Activated naive CD8-positive, alpha-beta T cell treated with anti-CD3 and anti-CD28 coated beads, Interleukin-2, amount 10 ng/mL, durations not matched to agents 7 days and 5 days (primary cell): ENCODE results near the gene CAPN10. TPM values are rescaled to one million over a fixed set of nuclear protein-coding genes. Genes with fewer than 3 reads are reported as not detected.
"Not testable (repeated sequence)": the region's sequence is repeated elsewhere in the genome, so short reads cannot be mapped to it uniquely, and the experiment has no call there.

ENCODE experiments used
- ATAC-seq: fragments of 150-1000 bp; cut with Tn5 transposase; one replicate; pipeline ENCODE4 v1.10.0; 2021; ENCODE audit warnings: low read depth, moderate library complexity
- POLR2A ChIA-PET: fragments of 350-600 bp; sonication (Branson Sonifier 250); formaldehyde crosslinking; loops from one replicate; lab custom pipeline; 2021; ENCODE audit warnings: antibody characterized with exemption; lab: Charles Lee
- DNase-seq: peaks from one replicate; pipeline ENCODE4 v3.0.0; 2021
- H3K27ac Mint-ChIP-seq: one replicate; pipeline ENCODE4 v1.8.0; 2022; ENCODE audit warnings: mild to moderate bottlenecking, mixed read lengths
- H3K27me3 Mint-ChIP-seq: one replicate; pipeline ENCODE4 v1.8.0; 2022; ENCODE audit warnings: mild to moderate bottlenecking, moderate library complexity, mixed read lengths
- H3K36me3 Mint-ChIP-seq: one replicate; pipeline ENCODE4 v1.8.0; 2021; ENCODE audit warnings: mild to moderate bottlenecking, mixed read lengths
- H3K4me1 Mint-ChIP-seq: one replicate; pipeline ENCODE4 v1.8.0; 2021; ENCODE audit warnings: mixed read lengths
- H3K4me3 Mint-ChIP-seq: one replicate; pipeline ENCODE4 v1.8.0; 2022; ENCODE audit warnings: mild to moderate bottlenecking, moderate library complexity, mixed read lengths
- H3K9me3 Mint-ChIP-seq: one replicate; pipeline ENCODE4 v1.8.0; 2021; ENCODE audit warnings: mixed read lengths
- total RNA-seq, 2 experiments: library from RNA; stranded (reverse); gene quantifications; one replicate each; pipeline ENCODE4 v1.2.3, GENCODE V29; 2021

The CAPN10 gene
- total RNA-seq, 2 experiments from 2014 or later = 72.3 to 74.2 TPM

DNA sequence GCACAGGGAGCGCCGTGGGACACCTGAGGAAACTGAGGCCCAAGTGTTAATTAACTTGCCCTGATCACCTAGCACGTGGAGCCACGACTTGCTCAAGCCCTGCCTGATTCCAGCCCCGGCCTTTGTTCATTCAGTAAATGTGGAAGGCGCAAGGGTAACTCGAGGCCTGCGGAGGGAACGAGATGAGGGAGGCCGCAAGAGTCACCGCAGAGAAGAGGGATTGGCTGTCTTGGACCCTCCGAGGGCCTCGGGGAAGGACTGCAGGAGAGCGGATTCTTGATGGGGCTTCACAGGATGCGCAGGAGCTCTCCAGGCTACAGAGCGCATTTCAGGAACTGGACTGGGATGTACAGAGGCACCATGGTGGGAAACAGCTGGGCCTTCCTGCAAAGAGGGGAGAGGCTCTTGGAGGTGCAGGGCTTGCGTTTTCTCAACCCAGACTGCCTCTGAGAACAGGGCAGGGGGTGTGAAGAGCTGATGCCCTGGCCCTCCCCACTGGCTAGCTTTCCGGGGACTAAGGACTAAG lies 28.2 kb upstream of the CAPN10 start:
- Mint-ChIP-seq H3K36me3 (peaks cover 11% of the 10 kb centered on the region), H3K27ac (no peak overlapping the region), H3K4me1 (peaks cover 37% of the 10 kb centered on the region), H3K4me3 (peak overlapping the region; percentile 83), H3K27me3 (no peaks in the 10 kb centered on the region), H3K9me3 (no peaks in the 10 kb centered on the region)
- ATAC-seq = no peak
- DNase-seq = no peak
- POLR2A ChIA-PET = interaction anchor here (0.9 to 2.8 kb wide), 2 partner anchors 8 to 28 kb away, joined by 3 to 16 read pairs; partner anchors contain the start of gene CAPN10

DNA sequence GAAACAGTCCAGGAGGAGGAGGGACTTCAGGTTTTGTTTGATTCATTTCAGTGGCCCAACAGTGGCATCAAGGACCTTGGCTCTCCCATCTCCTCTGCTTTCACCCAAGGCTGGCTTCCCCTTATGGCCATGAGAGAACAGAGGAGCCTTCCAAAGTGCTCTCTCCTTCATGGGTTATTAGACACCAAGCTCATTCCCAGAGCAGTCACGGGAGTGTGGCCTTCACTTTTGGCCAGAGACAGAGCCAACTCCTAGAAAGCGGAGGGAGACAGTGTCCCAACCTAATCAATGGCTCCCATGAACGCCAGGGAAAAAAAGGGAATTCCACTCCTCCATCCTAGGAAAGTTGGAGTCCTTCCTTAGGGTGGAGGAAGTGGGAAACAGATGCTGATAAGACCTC lies 27.2 kb upstream of the CAPN10 start:
- Mint-ChIP-seq H3K27me3 (no peaks in the 10 kb centered on the region), H3K4me3 (peak overlapping the region; percentile 83), H3K4me1 (peaks cover 46% of the 10 kb centered on the region), H3K36me3 (peaks cover 17% of the 10 kb centered on the region), H3K27ac (peak overlapping the region; percentile 30), H3K9me3 (no peaks in the 10 kb centered on the region)
- DNase-seq (no peak), ATAC-seq (no peak)
- POLR2A ChIA-PET = interaction anchor here (0.6 to 1.0 kb wide), 3 partner anchors 9 to 533 kb away, joined by 4 to 7 read pairs (median 6); partner anchors contain the start of genes CAPN10 and RNPEPL1

- H3K4me1 Mint-ChIP-seq = peaks cover 54% of the 10 kb centered on the region
- H3K4me3 Mint-ChIP-seq = peak within 1 kb of the TSS; percentile 83
- ATAC-seq (peak; percentile 63), DNase-seq (peak; percentile 94)
- H3K27me3 Mint-ChIP-seq = no peaks in the 10 kb centered on the region
- peaks cover 22% of the 10 kb centered on the region for H3K36me3 Mint-ChIP-seq
- POLR2A ChIA-PET = interaction anchor here (0.7 to 2.2 kb wide), 7 partner anchors 9 to 1127 kb away, joined by 3 to 41 read pairs (median 6); partner anchors contain the start of genes CAPN10, DTYMK and PASK
- H3K9me3 Mint-ChIP-seq = no peaks in the 10 kb centered on the region
- H3K27ac Mint-ChIP-seq = peak within 1 kb of the TSS; percentile 79
Observed at GRCh38 chr2:240560084-240560479, 26.5 kb upstream of the CAPN10 start, which contains the start of gene DUSP28. DUSP28 (plus strand) TSS chr2:240560357; CDS start chr2:240560685, 328 bp downstream.

GRCh38 chr2:240560480-240561324 lies 25.8 kb upstream of the CAPN10 start:
- Mint-ChIP-seq H3K27me3 (no peaks in the 10 kb centered on the region), H3K4me3 (peak overlapping the region; percentile 83), H3K9me3 (no peaks in the 10 kb centered on the region), H3K36me3 (peaks cover 22% of the 10 kb centered on the region), H3K27ac (peak overlapping the region; percentile 75), H3K4me1 (peaks cover 58% of the 10 kb centered on the region)
- POLR2A ChIA-PET = interaction anchor here (0.7 to 2.2 kb wide), 13 partner anchors 9 to 1126 kb away, joined by 3 to 41 read pairs (median 4); partner anchors contain the start of genes CAPN10, DTYMK, GPR35 and PASK
- peak; percentile 47 for ATAC-seq
- peak; percentile 100 for DNase-seq

DNA sequence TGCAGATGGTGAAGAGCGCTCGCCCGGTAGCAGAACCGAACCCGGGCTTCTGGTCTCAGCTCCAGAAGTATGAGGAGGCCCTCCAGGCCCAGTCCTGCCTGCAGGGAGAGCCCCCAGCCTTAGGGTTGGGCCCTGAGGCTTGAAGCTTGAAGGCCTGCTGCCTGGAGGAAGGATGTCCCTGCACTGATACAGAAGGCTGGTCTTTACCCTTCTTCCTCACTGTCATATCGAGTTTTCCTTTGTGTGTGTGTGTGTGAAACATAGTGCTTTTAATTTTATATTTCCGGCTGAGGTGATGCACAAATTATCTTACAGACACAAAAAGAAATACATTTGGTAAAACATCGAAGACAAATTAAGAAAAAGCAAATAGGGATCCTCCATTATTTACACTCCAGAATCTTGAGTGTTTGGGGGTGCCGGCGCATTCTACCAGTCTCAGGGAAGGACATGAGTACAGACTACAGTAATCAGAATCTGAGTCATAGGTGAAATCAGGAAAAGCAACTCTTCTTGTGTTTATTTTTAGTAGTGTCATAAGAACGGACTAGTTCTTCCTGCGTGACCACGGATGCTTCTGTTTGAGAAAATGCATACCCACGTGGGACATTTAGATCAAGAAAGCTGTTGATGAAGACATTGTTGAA lies 25.1 kb upstream of the CAPN10 start:
- no peaks in the 10 kb centered on the region for H3K27me3 Mint-ChIP-seq
- H3K4me3 Mint-ChIP-seq = peak overlapping the region; percentile 83
- peak overlapping the region; percentile 75 for H3K27ac Mint-ChIP-seq
- peaks cover 22% of the 10 kb centered on the region for H3K36me3 Mint-ChIP-seq
- POLR2A ChIA-PET = interaction anchor here (0.6 to 2.2 kb wide), 11 partner anchors 8 to 588 kb away, joined by 3 to 41 read pairs (median 6); partner anchors contain the start of genes CAPN10, GPR35 and PASK
- ATAC-seq (peak; percentile 2), DNase-seq (peak; percentile 31)
- H3K4me1 Mint-ChIP-seq = peaks cover 62% of the 10 kb centered on the region
- no peaks in the 10 kb centered on the region for H3K9me3 Mint-ChIP-seq

DNA sequence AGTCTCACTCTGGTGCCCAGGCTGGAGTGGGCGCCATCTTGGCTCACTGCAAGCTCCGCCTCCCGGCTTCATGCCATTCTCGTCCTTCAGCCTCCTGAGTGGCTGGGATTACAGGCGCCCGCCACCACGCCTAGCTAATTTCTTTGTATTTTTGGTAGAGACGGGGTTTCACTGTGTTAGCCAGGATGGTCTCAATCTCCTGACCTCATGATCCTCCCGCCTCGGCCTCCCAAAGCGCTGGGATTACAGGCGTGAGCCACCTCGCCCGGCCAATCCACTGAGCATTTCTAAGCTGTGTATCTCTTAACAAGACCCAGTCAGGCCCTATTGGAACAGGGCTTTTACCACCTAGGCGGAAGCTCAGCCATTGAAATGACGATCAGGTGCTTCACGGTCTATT lies 23.3 kb upstream of the CAPN10 start:
- H3K36me3 Mint-ChIP-seq = peaks cover 22% of the 10 kb centered on the region
- not testable (repeated sequence) for H3K9me3 Mint-ChIP-seq, H3K4me3 Mint-ChIP-seq, H3K27ac Mint-ChIP-seq, ATAC-seq, DNase-seq, H3K27me3 Mint-ChIP-seq
- H3K4me1 Mint-ChIP-seq = peaks cover 62% of the 10 kb centered on the region
- POLR2A ChIA-PET = interaction anchor here (7.5 kb wide), 1 partner anchor 21 kb away, joined by 178 read pairs; the partner anchor contains the start of gene CAPN10

DNA sequence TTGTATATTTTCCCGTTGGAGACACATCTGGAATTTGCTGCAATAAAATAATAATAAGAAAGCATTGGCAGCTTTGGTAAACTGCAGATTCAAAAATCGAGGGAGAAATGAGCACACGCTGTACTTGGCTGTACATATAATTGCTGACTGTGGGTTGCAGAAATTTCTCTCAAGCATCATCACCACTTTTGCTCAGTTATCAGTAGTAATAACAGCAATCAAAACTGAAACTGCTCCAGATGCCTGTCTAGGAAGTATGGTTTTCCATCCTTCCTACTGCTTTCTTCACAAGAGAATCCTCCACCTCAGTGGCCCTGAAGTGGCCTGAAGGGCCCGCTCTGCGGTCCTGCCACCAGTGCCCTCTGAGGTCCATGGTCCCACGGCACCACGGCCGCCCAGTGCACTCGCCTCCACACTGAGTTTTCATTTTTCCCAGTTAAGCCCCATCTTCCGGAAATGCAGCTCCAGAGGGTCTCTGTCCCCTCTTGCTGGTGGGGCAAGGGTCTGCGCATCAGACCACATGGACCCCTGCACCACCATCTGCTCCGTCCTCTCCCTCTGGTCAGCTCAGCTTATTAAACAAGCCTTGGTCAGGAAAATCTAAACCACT lies 22.5 kb upstream of the CAPN10 start:
- DNase-seq (no peak), ATAC-seq (no peak)
- H3K9me3 Mint-ChIP-seq = no peaks in the 10 kb centered on the region
- H3K36me3 Mint-ChIP-seq = peaks cover 22% of the 10 kb centered on the region
- H3K27ac Mint-ChIP-seq = peak overlapping the region; percentile 94
- H3K27me3 Mint-ChIP-seq = no peaks in the 10 kb centered on the region
- H3K4me3 Mint-ChIP-seq = peak overlapping the region; percentile 96
- peaks cover 55% of the 10 kb centered on the region for H3K4me1 Mint-ChIP-seq
- POLR2A ChIA-PET = interaction anchor here (3.1 to 7.5 kb wide), 3 partner anchors 13 to 57 kb away, joined by 17 to 178 read pairs (median 39); partner anchors contain the start of gene CAPN10

DNA sequence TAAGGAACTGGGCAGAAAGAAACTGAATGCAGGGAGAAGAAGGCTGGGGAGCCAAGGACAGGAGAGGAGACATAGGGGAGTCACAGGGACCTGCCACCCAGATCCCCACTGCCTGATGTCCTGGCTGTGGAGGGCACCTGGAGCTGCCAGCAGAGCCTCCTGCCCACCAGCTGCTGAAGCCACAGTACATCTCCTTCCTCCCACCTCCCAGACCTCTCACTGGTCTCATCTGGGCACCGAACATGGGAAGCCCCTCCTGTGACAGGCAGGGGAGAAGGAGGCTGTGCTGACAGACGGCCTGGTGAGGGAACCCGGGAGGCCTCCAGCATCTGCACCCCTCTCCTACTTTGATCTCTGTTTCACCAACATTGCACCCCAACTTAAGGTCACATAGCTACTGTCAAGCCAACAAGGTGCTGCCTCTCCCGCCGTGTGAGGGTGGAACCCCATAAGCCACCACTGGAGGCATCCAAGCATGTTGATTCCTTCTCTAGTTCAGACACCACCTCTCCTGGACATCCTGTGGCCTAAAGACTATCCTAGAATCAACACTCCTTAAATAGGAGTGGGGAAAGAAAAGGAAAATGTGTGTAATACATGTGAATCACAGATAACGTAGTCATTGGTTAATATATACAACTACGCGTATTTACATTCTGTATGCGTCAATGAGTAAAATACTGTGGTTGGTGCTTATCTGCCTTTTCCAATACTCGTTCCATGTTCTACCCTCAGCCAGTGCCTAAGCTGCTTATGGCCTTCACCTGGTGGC lies 21.8 kb upstream of the CAPN10 start:
- DNase-seq (peak; percentile 41), ATAC-seq (no peak)
- peak overlapping the region; percentile 94 for H3K27ac Mint-ChIP-seq
- peaks cover 53% of the 10 kb centered on the region for H3K4me1 Mint-ChIP-seq
- peaks cover 23% of the 10 kb centered on the region for H3K36me3 Mint-ChIP-seq
- no peaks in the 10 kb centered on the region for H3K27me3 Mint-ChIP-seq
- H3K9me3 Mint-ChIP-seq = no peaks in the 10 kb centered on the region
- POLR2A ChIA-PET = interaction anchor here (1.4 to 7.5 kb wide), 8 partner anchors 7 to 62 kb away, joined by 5 to 178 read pairs (median 18); partner anchors contain the start of genes ANKMY1, CAPN10 and GPR35
- H3K4me3 Mint-ChIP-seq = peak overlapping the region; percentile 96

DNA sequence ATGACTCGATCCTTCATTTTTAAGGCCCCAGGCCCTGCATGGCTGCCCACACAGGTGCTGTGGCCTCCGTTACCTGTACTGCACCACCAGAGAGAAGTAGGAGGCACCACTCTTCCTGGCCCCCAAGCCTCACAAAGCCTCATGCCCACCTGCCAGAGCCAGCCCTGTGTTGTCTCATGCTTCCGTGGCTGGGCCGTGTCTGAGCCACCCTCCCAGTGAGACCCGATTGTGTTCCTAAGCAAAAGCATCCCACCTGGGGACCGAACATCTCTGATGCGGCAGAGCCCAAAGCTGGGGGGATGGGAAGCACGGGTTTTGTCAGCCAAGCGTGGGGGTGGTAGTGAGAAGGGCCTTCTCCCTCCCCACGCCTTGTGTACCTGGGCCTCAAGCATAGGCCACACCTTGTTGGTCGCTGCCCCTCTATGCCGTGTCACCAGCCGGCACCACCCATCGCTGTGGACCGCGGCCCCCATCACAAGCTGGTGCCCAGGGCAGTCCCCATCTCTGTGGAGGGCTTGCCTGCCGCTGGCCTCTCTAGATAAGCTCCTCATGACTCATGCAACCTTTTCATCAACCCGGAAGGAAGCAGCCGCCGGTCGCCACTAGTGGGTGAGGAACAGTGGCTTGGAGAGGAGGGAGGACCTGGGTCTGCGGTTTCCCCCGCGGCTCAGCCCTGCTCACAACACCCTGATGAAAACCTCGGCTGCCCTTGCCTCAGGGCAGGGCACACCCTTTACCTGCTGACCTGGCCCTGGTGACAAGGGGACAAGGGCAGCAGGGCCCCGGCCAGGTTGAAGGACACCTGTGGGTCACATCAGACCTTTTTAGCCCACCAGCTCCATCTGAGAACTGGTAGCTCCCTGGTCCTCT lies 21.0 kb upstream of the CAPN10 start:
- DNase-seq (peak; percentile 90), ATAC-seq (peak; percentile 52)
- H3K4me1 Mint-ChIP-seq = peaks cover 51% of the 10 kb centered on the region
- peak overlapping the region; percentile 94 for H3K27ac Mint-ChIP-seq
- H3K27me3 Mint-ChIP-seq = no peaks in the 10 kb centered on the region
- peak overlapping the region; percentile 96 for H3K4me3 Mint-ChIP-seq
- no peaks in the 10 kb centered on the region for H3K9me3 Mint-ChIP-seq
- H3K36me3 Mint-ChIP-seq = peaks cover 23% of the 10 kb centered on the region
- POLR2A ChIA-PET = interaction anchor here (0.7 to 7.5 kb wide), 15 partner anchors 8 to 540 kb away, joined by 3 to 178 read pairs (median 7); partner anchors contain the start of genes ANKMY1, CAPN10, GPR35 and MTERF4

GRCh38 chr2:240566203-240567136 lies 20.1 kb upstream of the CAPN10 start:
- ATAC-seq = peak; percentile 69
- peak overlapping the region; percentile 96 for H3K27ac Mint-ChIP-seq
- POLR2A ChIA-PET = interaction anchor here (0.7 to 7.5 kb wide), 15 partner anchors 9 to 541 kb away, joined by 3 to 178 read pairs (median 7); partner anchors contain the start of genes ANKMY1, CAPN10, GPR35 and MTERF4
- DNase-seq = peak; percentile 97
- peak overlapping the region; percentile 96 for H3K4me3 Mint-ChIP-seq
- H3K4me1 Mint-ChIP-seq = peaks cover 56% of the 10 kb centered on the region
- H3K9me3 Mint-ChIP-seq = no peaks in the 10 kb centered on the region
- no peaks in the 10 kb centered on the region for H3K27me3 Mint-ChIP-seq
- peaks cover 25% of the 10 kb centered on the region for H3K36me3 Mint-ChIP-seq
